Upper lobe of left lung (tissue), 4 donors: ENCODE measurements around the gene TSC1.

Experiments used
- CTCF ChIP-seq, 6 experiments: fragments of 450-650 bp in 4 of 6; fragments of 200-600 bp in 2 of 6; sonication (generic) in 2 of 6; IDR thresholded peaks; one replicate each; pipeline ENCODE4 v1.5.1; 2016 to 2019; ENCODE audit warnings: antibody characterized with exemption in 6 of 6
- EP300 ChIP-seq, 4 donors: sonication (generic); formaldehyde crosslinking; IDR thresholded peaks; one replicate each; pipeline ENCODE4 v1.5.1; 2017; ENCODE audit warnings: antibody characterized with exemption in 4 of 4, control low read depth in 2 of 4
- POLR2AphosphoS5 ChIP-seq, 2 donors: sonication (generic); formaldehyde crosslinking; IDR thresholded peaks; one replicate each; pipeline ENCODE4 v1.5.1; 2017; ENCODE audit warnings: antibody characterized with exemption in 2 of 2

GRCh38 chr9:132919614-132920268, 24.7 kb downstream of the TSC1 start:
- no peak for TF ChIP-seq CTCF (IDR thresholded peaks at IDR 0.05)
- no peak for TF ChIP-seq POLR2AphosphoS5 (IDR thresholded peaks at IDR 0.05)
- TF ChIP-seq EP300 (IDR thresholded peaks at IDR 0.05), result no peak
